Measurements from ENCODE around the gene PCNT. TPM values are rescaled to one million over a fixed set of nuclear protein-coding genes. Genes with fewer than 3 reads are reported as not detected.

The PCNT gene
- total and polyA plus RNA-seq, 2 of the 8 experiments (the other 6 are each of a cell fraction or from before 2014, with no cell fraction given), result 9.9 to 45.1 TPM

GRCh38 chr21:46361176-46361575, 37.2 kb downstream of the PCNT start:
- no peak overlapping the region for H4K91ac ChIP-seq (replicated peaks; ENCODE audit: insufficient read length, low read length)
- TF ChIP-seq GABPA (IDR thresholded peaks at IDR 0.05; ENCODE audit: borderline replicate concordance, insufficient read depth, low read length) (no peak), USF2 (IDR thresholded peaks at IDR 0.05; ENCODE audit: low read length) (no peak), SIRT6 (IDR thresholded peaks at IDR 0.05; ENCODE audit: low read length) (no peak), MAX (IDR thresholded peaks at IDR 0.05) (no peak), EGR1 (IDR thresholded peaks at IDR 0.05; ENCODE audit: borderline replicate concordance, low read depth, low read length) (no peak), BRCA1 (IDR thresholded peaks at IDR 0.05; ENCODE audit: low read depth, low read length) (no peak), SRF (IDR thresholded peaks at IDR 0.05; ENCODE audit: low read depth, low read length) (no peak), RAD21 (IDR thresholded peaks at IDR 0.05 in 1 of 2, conservative IDR thresholded peaks at IDR 0.05 in 1 of 2; ENCODE audit: low read depth in 2 of 2, low read length in 2 of 2) (no peak), TAF7 (optimal IDR thresholded peaks at IDR 0.05; ENCODE audit: borderline replicate concordance, low read depth, low read length) (no peak), ATF3 (IDR thresholded peaks at IDR 0.05; ENCODE audit: insufficient read depth, low read depth, low read length) (no peak), SUZ12 (IDR thresholded peaks at IDR 0.05; ENCODE audit: low read length) (no peak), EP300 (IDR thresholded peaks at IDR 0.05; ENCODE audit: borderline replicate concordance in 1 of 2, low read depth in 2 of 2, low read length in 2 of 2) (no peak)
- H3K9ac ChIP-seq (replicated peaks in 1 of 4; ENCODE audit: extremely low read depth in 1 of 4, low read depth in 3 of 4, low read length in 3 of 4), result no peak overlapping the region
- peaks cover 0 to 4% of the 10 kb centered on the region in 2 experiments for H4K20me1 ChIP-seq (replicated peaks in 1 of 2; ENCODE audit: control insufficient read depth in 1 of 2, insufficient read depth in 2 of 2, low read length in 2 of 2)
- peaks cover 3% of the 10 kb centered on the region; the same call in 1 of the 2 replicates for H3K79me1 ChIP-seq (ENCODE audit: low read depth, low read length)
- no peaks in the 10 kb centered on the region for H3K23me2 ChIP-seq (ENCODE audit: low read depth, low read length)
- no peaks in the 10 kb centered on the region for H3K79me2 ChIP-seq (ENCODE audit: control insufficient read depth in 1 of 2, insufficient read depth in 2 of 2, low read length in 2 of 2)
- peaks cover 11 to 42% (median 31%) of the 10 kb centered on the region in 4 experiments; a peak in 6 of 8 replicates for H3K36me3 ChIP-seq (ENCODE audit: control insufficient read depth in 2 of 4, insufficient read depth in 4 of 4, low read length in 3 of 4)
- no peak overlapping the region for H3K4ac ChIP-seq (replicated peaks; ENCODE audit: insufficient read length, low read depth, low read length)
- H4K8ac ChIP-seq (ENCODE audit: extremely low read depth, insufficient read depth, low read length), result no peak overlapping the region
- H3K14ac ChIP-seq (ENCODE audit: insufficient read length), result no peak overlapping the region
- no peak overlapping the region for H2BK15ac ChIP-seq (ENCODE audit: low read length)
- H3K4me3 ChIP-seq (ENCODE audit: extremely low read depth in 1 of 4, insufficient read depth in 2 of 4, low read depth in 3 of 4, low read length in 4 of 4), result no peak overlapping the region
- H2BK120ac ChIP-seq (replicated peaks; ENCODE audit: low read depth, low read length), result no peak overlapping the region
- peaks cover 0 to 7% of the 10 kb centered on the region in 2 experiments; a peak in 1 of 4 replicates for H3K9me3 ChIP-seq (ENCODE audit: insufficient read depth in 2 of 2, low read depth in 1 of 2, low read length in 1 of 2)
- no peaks in the 10 kb centered on the region for H3K27me3 ChIP-seq (replicated peaks in 1 of 4; ENCODE audit: control insufficient read depth in 3 of 4, extremely low read depth in 1 of 4, insufficient read depth in 3 of 4, low read length in 3 of 4)
- H3K18ac ChIP-seq (ENCODE audit: extremely low read depth, low read length), result no peak overlapping the region
- no peak overlapping the region for H2BK20ac ChIP-seq (ENCODE audit: low read length)
- H2BK5ac ChIP-seq (ENCODE audit: low read depth, low read length), result no peak overlapping the region
- no peak overlapping the region for H3K27ac ChIP-seq (ENCODE audit: low read depth, low read length)
- no peak overlapping the region for H3K4me2 ChIP-seq (ENCODE audit: insufficient read depth in 1 of 2, low read depth in 2 of 2, low read length in 2 of 2)
- H2AK5ac ChIP-seq (ENCODE audit: low read depth, low read length), result no peak overlapping the region
- H2BK12ac ChIP-seq (ENCODE audit: low read depth, low read length), result no peak overlapping the region
- H4K5ac ChIP-seq (ENCODE audit: insufficient read length, low read depth, low read length), result no peak overlapping the region
- H2AFZ ChIP-seq (ENCODE audit: low read length), result no peak overlapping the region
- ChIA-PET POLR2A (ENCODE audit: partially characterized antibody) (no interaction called here), CTCF (ENCODE audit: partially characterized antibody) (interaction anchor here (1.2 kb wide), 1 partner anchor 35 kb away, joined by 3 read pairs; a partner anchor contains a TSS)
- WGBS, 2 experiments (ENCODE audit: extremely low coverage in 1 of 2, insufficient coverage in 1 of 2, insufficient read length in 1 of 2, insufficient replicate concordance in 2 of 2, low coverage in 1 of 2, low lambda C conversion rate in 2 of 2, missing lambda C conversion rate in 1 of 2), result 94% methylated on average over 10 of the region's 10 CpGs; no CpG with 5 or more reads in 1 of the 2 experiments
- FAIRE-seq, result no peak
- DNase-seq (ENCODE audit: low read depth in 1 of 2, low spot score in 2 of 2), result no peak
- no peaks in the 10 kb centered on the region for H3K4me1 ChIP-seq (replicated peaks in 1 of 4; ENCODE audit: control insufficient read depth in 3 of 4, insufficient read depth in 4 of 4, low read length in 3 of 4)
- no peak overlapping the region for H3K23ac ChIP-seq (ENCODE audit: insufficient read length)
- H3K56ac ChIP-seq (replicated peaks; ENCODE audit: insufficient read length, low read depth, low read length), result no peak overlapping the region
